HL-60 (cell line): ENCODE results near the gene NGF.

Experiments used
- TF ChIP-seq, protein P1 (sequence below): IDR thresholded peaks from one replicate; pipeline ENCODE4 v1.5.1; 2011; ENCODE audit warnings: low read length, control low read depth, inconsistent platforms; ENCODE audit not compliant: insufficient read depth
- TF ChIP-seq, protein P2 (sequence below): IDR thresholded peaks from 2 replicates; pipeline ENCODE4 v1.6.1; 2012; ENCODE audit warnings: low read depth; ENCODE audit not compliant: insufficient replicate concordance

DNA sequence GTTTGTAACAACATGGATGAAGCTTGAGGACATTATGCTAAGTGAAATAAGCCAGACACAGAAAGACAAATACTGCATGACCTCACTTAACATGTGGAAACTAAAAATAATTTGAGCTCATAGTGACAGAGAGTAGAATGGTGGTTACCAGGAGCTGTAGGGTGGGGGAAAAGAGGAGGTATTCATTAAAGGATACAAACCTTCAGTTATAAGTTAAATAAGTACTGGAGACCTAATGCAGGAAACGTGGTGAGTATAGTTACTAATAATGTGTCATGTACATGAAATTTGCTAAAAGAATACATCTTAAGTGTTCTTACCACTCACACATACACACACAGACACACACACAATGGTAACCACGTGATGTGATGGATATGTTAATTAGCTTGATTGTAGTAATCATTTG is 86.7 kb downstream of the NGF start:
- TF ChIP-seq, protein P1, sequence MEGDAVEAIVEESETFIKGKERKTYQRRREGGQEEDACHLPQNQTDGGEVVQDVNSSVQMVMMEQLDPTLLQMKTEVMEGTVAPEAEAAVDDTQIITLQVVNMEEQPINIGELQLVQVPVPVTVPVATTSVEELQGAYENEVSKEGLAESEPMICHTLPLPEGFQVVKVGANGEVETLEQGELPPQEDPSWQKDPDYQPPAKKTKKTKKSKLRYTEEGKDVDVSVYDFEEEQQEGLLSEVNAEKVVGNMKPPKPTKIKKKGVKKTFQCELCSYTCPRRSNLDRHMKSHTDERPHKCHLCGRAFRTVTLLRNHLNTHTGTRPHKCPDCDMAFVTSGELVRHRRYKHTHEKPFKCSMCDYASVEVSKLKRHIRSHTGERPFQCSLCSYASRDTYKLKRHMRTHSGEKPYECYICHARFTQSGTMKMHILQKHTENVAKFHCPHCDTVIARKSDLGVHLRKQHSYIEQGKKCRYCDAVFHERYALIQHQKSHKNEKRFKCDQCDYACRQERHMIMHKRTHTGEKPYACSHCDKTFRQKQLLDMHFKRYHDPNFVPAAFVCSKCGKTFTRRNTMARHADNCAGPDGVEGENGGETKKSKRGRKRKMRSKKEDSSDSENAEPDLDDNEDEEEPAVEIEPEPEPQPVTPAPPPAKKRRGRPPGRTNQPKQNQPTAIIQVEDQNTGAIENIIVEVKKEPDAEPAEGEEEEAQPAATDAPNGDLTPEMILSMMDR: no peak
- TF ChIP-seq, protein P2, sequence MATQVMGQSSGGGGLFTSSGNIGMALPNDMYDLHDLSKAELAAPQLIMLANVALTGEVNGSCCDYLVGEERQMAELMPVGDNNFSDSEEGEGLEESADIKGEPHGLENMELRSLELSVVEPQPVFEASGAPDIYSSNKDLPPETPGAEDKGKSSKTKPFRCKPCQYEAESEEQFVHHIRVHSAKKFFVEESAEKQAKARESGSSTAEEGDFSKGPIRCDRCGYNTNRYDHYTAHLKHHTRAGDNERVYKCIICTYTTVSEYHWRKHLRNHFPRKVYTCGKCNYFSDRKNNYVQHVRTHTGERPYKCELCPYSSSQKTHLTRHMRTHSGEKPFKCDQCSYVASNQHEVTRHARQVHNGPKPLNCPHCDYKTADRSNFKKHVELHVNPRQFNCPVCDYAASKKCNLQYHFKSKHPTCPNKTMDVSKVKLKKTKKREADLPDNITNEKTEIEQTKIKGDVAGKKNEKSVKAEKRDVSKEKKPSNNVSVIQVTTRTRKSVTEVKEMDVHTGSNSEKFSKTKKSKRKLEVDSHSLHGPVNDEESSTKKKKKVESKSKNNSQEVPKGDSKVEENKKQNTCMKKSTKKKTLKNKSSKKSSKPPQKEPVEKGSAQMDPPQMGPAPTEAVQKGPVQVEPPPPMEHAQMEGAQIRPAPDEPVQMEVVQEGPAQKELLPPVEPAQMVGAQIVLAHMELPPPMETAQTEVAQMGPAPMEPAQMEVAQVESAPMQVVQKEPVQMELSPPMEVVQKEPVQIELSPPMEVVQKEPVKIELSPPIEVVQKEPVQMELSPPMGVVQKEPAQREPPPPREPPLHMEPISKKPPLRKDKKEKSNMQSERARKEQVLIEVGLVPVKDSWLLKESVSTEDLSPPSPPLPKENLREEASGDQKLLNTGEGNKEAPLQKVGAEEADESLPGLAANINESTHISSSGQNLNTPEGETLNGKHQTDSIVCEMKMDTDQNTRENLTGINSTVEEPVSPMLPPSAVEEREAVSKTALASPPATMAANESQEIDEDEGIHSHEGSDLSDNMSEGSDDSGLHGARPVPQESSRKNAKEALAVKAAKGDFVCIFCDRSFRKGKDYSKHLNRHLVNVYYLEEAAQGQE: no peak
